Left forelimb (tissue), 1 donor: ENCODE results near the gene CDHR1.
"Not testable (repeated sequence)": the region's sequence is repeated elsewhere in the genome, so short reads cannot be mapped to it uniquely, and the experiment has no call there.

Experiments
- DNase-seq: peaks from one replicate; pipeline ENCODE4 v3.0.0-alpha.2; 2018; ENCODE audit warnings: low spot score

Gene CDHR1

GRCh38 chr10:84194424-84195043 is at the start of gene CDHR1:
CDHR1 (plus strand) TSS chr10:84194537; CDS start chr10:84194761, 224 bp downstream.
- no peak for DNase-seq

DNA sequence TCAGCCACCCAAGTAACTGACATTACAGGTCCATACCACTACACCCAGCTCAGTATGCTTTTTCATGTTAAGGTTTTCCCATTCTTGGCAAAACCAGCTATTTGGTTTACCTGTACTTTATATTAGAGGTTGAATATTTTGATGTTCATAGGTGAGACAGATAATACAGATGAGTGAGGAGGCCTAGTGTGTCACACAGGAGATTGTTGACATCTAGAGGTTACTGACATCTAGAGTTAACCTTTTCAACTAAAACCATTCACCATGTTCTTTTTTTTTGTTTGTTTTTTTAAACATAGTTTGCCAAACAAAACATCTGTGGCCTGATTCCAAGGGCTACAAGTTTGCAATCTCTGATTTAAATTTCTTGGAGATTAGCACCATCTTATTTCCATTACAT is 47.0 kb upstream of the CDHR1 start:
- DNase-seq = no peak

DNA sequence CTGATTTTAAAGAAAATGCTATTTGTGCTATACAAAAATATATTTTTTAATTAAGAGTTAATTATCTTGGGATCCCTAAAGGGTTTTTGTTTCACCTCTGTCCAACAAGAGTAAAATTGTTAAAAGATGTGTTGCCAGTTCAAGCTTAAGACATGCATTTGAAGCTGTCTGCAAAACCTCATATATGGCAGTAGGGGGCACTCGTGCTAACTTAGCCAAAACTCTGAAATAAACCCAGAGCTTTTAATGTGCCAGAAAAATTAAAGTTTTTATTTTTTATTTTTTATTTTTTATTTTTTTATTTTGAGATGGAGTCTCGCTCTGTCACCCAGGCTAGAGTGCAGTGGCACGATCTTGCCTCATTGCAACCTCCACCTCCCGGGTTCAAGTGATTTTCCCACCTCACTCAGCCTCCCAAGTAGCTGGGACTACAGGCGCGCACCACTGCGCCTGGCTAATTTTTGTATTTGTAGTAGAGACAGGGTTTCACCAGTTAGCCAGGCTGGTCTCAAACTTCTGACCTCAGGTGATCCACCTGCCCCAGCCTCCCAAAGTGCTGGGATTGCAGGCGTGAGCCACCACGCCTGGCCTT is 46.2 kb upstream of the CDHR1 start:
- DNase-seq = not testable (repeated sequence)

- no peak for DNase-seq
These were observed 44.5 kb upstream of the CDHR1 start for GRCh38 chr10:84149854-84150253.

DNA sequence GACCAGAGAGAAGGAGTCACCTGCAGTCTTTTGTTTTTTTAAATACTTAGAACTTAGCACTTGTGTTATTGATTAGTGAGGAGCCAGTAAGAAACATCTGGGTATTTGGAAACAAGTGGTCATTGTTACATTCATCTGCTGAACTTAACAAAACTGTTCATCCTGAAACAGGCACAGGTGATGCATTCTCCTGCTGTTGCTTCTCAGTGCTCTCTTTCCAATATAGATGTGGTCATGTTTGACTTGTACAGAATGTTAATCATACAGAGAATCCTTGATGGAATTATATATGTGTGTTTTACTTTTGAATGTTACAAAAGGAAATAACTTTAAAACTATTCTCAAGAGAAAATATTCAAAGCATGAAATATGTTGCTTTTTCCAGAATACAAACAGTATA is 41.6 kb upstream of the CDHR1 start:
- no peak for DNase-seq

DNA sequence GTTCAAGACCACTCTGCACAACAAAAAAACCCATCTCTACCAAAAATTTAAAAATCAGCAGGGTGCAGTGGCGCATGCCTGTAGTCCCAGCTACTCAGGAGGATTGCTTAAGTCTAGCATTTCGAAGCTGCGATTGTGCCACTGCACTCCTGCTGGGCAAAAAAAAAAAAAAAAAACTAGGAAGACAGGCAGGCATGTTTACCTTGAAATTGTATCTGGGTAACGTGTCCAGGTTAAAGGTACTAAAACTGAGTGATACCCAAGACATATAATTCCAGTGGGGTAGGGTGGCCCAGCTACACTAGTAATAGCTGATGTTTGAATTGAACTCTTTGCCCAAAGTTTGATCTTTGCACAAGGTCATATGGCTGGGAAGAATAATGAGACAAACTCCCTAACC is 38.8 kb upstream of the CDHR1 start:
- no peak for DNase-seq

DNA sequence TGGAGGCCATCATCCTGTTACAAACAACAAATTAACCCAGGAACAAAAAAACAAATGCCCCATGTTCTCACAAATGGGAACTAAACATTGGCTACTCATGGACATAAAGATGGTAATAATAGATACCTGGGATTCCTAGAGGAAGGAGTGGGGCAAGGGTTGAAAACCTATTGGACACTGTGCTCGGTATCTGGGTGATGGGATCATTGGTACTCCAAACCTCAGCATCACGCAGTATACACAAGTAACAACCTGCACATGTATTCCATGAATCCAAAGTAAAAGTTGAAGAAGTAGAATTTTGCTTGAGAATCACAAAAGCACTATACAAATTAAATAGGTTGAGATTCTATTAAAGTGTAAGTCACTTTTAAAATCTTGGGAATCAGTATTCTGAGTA is 38.3 kb upstream of the CDHR1 start:
- DNase-seq = no peak

GRCh38 chr10:84156768-84157167 is 37.6 kb upstream of the CDHR1 start:
- DNase-seq = no peak

DNA sequence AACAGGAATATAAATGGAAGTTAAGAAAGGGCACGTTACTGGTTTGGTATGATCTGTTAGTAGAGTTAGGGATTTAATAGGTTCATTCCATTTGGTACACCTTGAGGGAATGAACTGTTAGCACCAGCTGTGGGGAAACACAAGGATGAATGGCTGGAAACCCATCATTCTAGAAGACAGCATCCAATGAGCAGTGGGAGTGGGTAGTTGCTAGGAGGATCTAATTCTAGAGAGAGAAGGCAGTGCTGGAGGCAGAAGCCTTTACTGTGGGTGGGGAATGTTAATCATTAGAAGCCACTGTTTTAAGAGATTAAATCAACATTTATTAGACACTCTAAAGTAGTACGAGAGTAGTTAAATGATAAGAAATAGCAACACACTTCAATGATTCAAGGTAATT is 36.3 kb upstream of the CDHR1 start:
- DNase-seq = no peak

- no peak for DNase-seq
These were observed 35.8 kb upstream of the CDHR1 start for GRCh38 chr10:84158550-84158949.

GRCh38 chr10:84159076-84159685 is 35.2 kb upstream of the CDHR1 start:
- no peak for DNase-seq

- DNase-seq = no peak
These were observed 33.5 kb upstream of the CDHR1 start for GRCh38 chr10:84160663-84161362.

DNA sequence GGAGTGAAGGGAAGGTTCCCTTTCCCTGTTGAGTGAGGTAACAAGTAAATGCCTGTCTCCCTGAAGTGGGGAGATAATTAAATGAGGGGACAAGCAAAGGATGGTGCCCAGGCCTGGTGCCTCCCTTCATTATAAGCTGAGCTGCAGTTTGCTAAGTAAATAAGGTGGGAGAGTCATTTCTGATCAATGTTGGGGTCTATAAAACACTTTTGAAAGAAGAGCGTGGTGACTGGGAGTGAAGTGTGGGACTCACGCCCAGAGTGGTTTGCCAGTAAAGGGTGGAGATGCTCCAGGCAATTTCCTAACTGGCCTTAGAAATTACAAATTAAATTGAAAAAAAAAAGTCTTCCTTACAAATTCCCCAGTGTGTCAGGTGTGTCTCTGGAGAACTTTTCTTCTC is 30.3 kb upstream of the CDHR1 start:
- DNase-seq = no peak

DNA sequence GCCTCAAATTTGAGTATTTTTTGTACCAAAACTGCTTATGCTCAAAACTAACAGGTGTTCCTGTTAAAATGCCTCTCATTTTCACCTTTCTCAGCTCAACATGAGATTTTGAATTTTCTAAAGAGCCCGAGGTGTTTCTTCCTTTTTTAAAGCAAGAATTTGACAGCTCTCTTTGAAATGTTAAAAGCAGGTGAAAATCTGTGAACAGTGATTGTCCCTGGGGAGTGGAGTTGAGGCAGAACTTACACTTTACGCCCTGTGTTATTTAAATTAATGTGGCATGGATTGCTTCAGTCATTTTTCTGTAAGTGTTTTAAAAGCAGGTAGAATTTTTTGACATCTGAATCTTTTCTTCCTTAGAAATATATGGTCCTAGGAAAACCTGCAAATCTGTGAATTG is 29.9 kb upstream of the CDHR1 start:
- no peak for DNase-seq

- no peak for DNase-seq
These were observed 27.6 kb upstream of the CDHR1 start for GRCh38 chr10:84166620-84167288.

GRCh38 chr10:84167289-84167653 is 27.1 kb upstream of the CDHR1 start:
- DNase-seq = not testable (repeated sequence)

DNA sequence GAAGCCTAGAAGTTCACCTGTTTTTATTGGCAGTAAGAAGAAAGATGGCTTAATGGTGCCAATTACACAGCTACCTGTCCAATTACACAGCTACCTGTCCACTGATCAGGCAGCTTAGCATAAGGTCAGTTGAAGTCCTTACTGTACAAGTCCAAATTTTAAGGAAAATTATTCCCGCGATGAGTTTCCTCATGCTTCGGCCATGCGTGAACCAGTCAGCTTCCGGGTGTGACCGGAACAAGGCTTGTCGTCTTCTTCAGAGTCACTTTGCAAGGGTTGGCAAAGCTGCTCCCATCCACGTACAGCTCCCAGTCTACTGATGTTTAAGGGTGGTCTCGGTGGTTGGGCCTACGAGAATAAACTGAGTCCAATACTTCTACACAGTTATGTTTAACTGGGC is 26.0 kb upstream of the CDHR1 start:
- DNase-seq = not testable (repeated sequence)

GRCh38 chr10:84171237-84171636 is 23.1 kb upstream of the CDHR1 start:
- DNase-seq = not testable (repeated sequence)

- DNase-seq = not testable (repeated sequence)
These were observed 22.5 kb upstream of the CDHR1 start for GRCh38 chr10:84171700-84172466.

GRCh38 chr10:84172467-84173356 is 21.6 kb upstream of the CDHR1 start:
- no peak for DNase-seq

GRCh38 chr10:84173501-84173929 is 20.8 kb upstream of the CDHR1 start, which contains the start of gene GPR15LG:
GPR15LG (plus strand) TSS chr10:84173801; CDS start chr10:84173852, 51 bp downstream.
- no peak for DNase-seq
